Stimulated activated effector memory CD8-positive, alpha-beta T cell treated with anti-CD3 and anti-CD28 coated beads, Interleukin-12 subunit alpha, Interleukin-12 subunit beta, amount 100 ng/mL, for 72 hours (primary cell): ENCODE measurements around the gene TNS3.

Experiments used
- ATAC-seq: fragments of 150-1000 bp; cut with Tn5 transposase; 2 replicates; pipeline ENCODE4 v1.10.0; 2021
- DNase-seq, 2 donors: peaks; one replicate each; pipeline ENCODE4 v3.0.0; 2021 to 2022; ENCODE audit warnings: low spot score in 2 of 2
- H3K27ac Mint-ChIP-seq: one replicate; pipeline ENCODE4 v1.8.0; 2022; ENCODE audit warnings: mild to moderate bottlenecking, mixed read lengths
- H3K36me3 Mint-ChIP-seq: one replicate; pipeline ENCODE4 v1.8.0; 2022; ENCODE audit warnings: mild to moderate bottlenecking, mixed read lengths
- H3K4me1 Mint-ChIP-seq: one replicate; pipeline ENCODE4 v1.8.0; 2022; ENCODE audit warnings: mixed read lengths
- H3K4me3 Mint-ChIP-seq: one replicate; pipeline ENCODE4 v1.8.0; 2022; ENCODE audit warnings: mild to moderate bottlenecking, mixed read lengths
- H3K9me3 Mint-ChIP-seq: one replicate; pipeline ENCODE4 v1.8.0; 2022; ENCODE audit warnings: mixed read lengths

TNS3 gene

GRCh38 chr7:47344171-47344955 is 237.5 kb downstream of the TNS3 start:
- Mint-ChIP-seq H3K4me3 (no peak overlapping the region), H3K36me3 (no peaks in the 10 kb centered on the region), H3K27ac (no peak overlapping the region), H3K4me1 (no peaks in the 10 kb centered on the region), H3K9me3 (no peaks in the 10 kb centered on the region)
- DNase-seq (no peak), ATAC-seq (no peak)

- no peaks in the 10 kb centered on the region for H3K9me3 Mint-ChIP-seq
- DNase-seq = no peak
- ATAC-seq = no peak
- H3K4me1 Mint-ChIP-seq = no peaks in the 10 kb centered on the region
- H3K27ac Mint-ChIP-seq = no peak overlapping the region
- H3K36me3 Mint-ChIP-seq = no peaks in the 10 kb centered on the region
- H3K4me3 Mint-ChIP-seq = no peak overlapping the region
These were observed 238.9 kb downstream of the TNS3 start for GRCh38 chr7:47343061-47343455.

GRCh38 chr7:47342296-47343060 is 239.4 kb downstream of the TNS3 start:
- no peak overlapping the region for H3K27ac Mint-ChIP-seq
- H3K4me1 Mint-ChIP-seq = no peaks in the 10 kb centered on the region
- H3K36me3 Mint-ChIP-seq = no peaks in the 10 kb centered on the region
- H3K9me3 Mint-ChIP-seq = peaks cover 3% of the 10 kb centered on the region
- DNase-seq (no peak), ATAC-seq (no peak)
- H3K4me3 Mint-ChIP-seq = no peak overlapping the region

GRCh38 chr7:47340517-47340916 is 241.4 kb downstream of the TNS3 start:
- ATAC-seq (no peak), DNase-seq (no peak)
- H3K4me1 Mint-ChIP-seq = no peaks in the 10 kb centered on the region
- no peak overlapping the region for H3K4me3 Mint-ChIP-seq
- H3K9me3 Mint-ChIP-seq = peaks cover 3% of the 10 kb centered on the region
- H3K36me3 Mint-ChIP-seq = no peaks in the 10 kb centered on the region
- H3K27ac Mint-ChIP-seq = no peak overlapping the region

- Mint-ChIP-seq H3K27ac (no peak overlapping the region), H3K4me3 (no peak overlapping the region), H3K36me3 (no peaks in the 10 kb centered on the region), H3K9me3 (peaks cover 3% of the 10 kb centered on the region), H3K4me1 (no peaks in the 10 kb centered on the region)
- no peak for DNase-seq
- no peak for ATAC-seq
These were observed 243.9 kb downstream of the TNS3 start for GRCh38 chr7:47338026-47338425.

- Mint-ChIP-seq H3K4me1 (no peaks in the 10 kb centered on the region), H3K4me3 (no peak overlapping the region), H3K36me3 (no peaks in the 10 kb centered on the region), H3K9me3 (peaks cover 3% of the 10 kb centered on the region), H3K27ac (no peak overlapping the region)
- no peak for ATAC-seq
- no peak for DNase-seq
These were observed 244.4 kb downstream of the TNS3 start for GRCh38 chr7:47337531-47337930.

GRCh38 chr7:47336472-47337425 is 245.2 kb downstream of the TNS3 start:
- H3K9me3 Mint-ChIP-seq = peaks cover 3% of the 10 kb centered on the region
- no peaks in the 10 kb centered on the region for H3K4me1 Mint-ChIP-seq
- H3K4me3 Mint-ChIP-seq = no peak overlapping the region
- H3K36me3 Mint-ChIP-seq = no peaks in the 10 kb centered on the region
- no peak overlapping the region for H3K27ac Mint-ChIP-seq
- no peak for DNase-seq
- ATAC-seq = no peak

GRCh38 chr7:47335557-47336471 is 246.1 kb downstream of the TNS3 start:
- no peak for DNase-seq
- Mint-ChIP-seq H3K4me3 (no peak overlapping the region), H3K27ac (no peak overlapping the region), H3K36me3 (no peaks in the 10 kb centered on the region), H3K4me1 (no peaks in the 10 kb centered on the region), H3K9me3 (peaks cover 3% of the 10 kb centered on the region)
- ATAC-seq = no peak

- H3K36me3 Mint-ChIP-seq = no peaks in the 10 kb centered on the region
- H3K4me3 Mint-ChIP-seq = no peak overlapping the region
- H3K27ac Mint-ChIP-seq = no peak overlapping the region
- peaks cover 3% of the 10 kb centered on the region for H3K9me3 Mint-ChIP-seq
- H3K4me1 Mint-ChIP-seq = no peaks in the 10 kb centered on the region
- no peak for DNase-seq
- no peak for ATAC-seq
These were observed 246.8 kb downstream of the TNS3 start for GRCh38 chr7:47335071-47335470.

GRCh38 chr7:47333959-47334358 is 248.0 kb downstream of the TNS3 start:
- Mint-ChIP-seq H3K36me3 (no peaks in the 10 kb centered on the region), H3K4me1 (no peaks in the 10 kb centered on the region), H3K27ac (no peak overlapping the region), H3K9me3 (peaks cover 3% of the 10 kb centered on the region), H3K4me3 (no peak overlapping the region)
- DNase-seq (no peak), ATAC-seq (no peak)

GRCh38 chr7:47333554-47333887 is 248.4 kb downstream of the TNS3 start:
- ATAC-seq (no peak), DNase-seq (no peak)
- Mint-ChIP-seq H3K4me3 (no peak overlapping the region), H3K36me3 (no peaks in the 10 kb centered on the region), H3K4me1 (no peaks in the 10 kb centered on the region), H3K9me3 (peaks cover 7% of the 10 kb centered on the region), H3K27ac (no peak overlapping the region)

GRCh38 chr7:47332681-47333553 is 249.0 kb downstream of the TNS3 start:
- DNase-seq = no peak
- Mint-ChIP-seq H3K9me3 (peaks cover 7% of the 10 kb centered on the region), H3K27ac (no peak overlapping the region), H3K4me3 (no peak overlapping the region), H3K36me3 (no peaks in the 10 kb centered on the region), H3K4me1 (no peaks in the 10 kb centered on the region)
- ATAC-seq = no peak

GRCh38 chr7:47332213-47332612 is 249.7 kb downstream of the TNS3 start:
- Mint-ChIP-seq H3K36me3 (no peaks in the 10 kb centered on the region), H3K4me1 (no peaks in the 10 kb centered on the region), H3K27ac (no peak overlapping the region), H3K9me3 (peaks cover 3% of the 10 kb centered on the region), H3K4me3 (no peak overlapping the region)
- ATAC-seq = no peak
- DNase-seq = no peak

GRCh38 chr7:47331179-47331565 is 250.7 kb downstream of the TNS3 start:
- Mint-ChIP-seq H3K36me3 (no peaks in the 10 kb centered on the region), H3K4me1 (no peaks in the 10 kb centered on the region), H3K27ac (no peak overlapping the region), H3K9me3 (peaks cover 3% of the 10 kb centered on the region), H3K4me3 (no peak overlapping the region)
- ATAC-seq (no peak), DNase-seq (no peak)
